Measurements from ENCODE around the gene OR51V1. TPM values are rescaled to one million over a fixed set of nuclear protein-coding genes. Genes with fewer than 3 reads are reported as not detected.

Gene OR51V1
- total RNA-seq, 1 donor from 2014 or later = not detected

DNA sequence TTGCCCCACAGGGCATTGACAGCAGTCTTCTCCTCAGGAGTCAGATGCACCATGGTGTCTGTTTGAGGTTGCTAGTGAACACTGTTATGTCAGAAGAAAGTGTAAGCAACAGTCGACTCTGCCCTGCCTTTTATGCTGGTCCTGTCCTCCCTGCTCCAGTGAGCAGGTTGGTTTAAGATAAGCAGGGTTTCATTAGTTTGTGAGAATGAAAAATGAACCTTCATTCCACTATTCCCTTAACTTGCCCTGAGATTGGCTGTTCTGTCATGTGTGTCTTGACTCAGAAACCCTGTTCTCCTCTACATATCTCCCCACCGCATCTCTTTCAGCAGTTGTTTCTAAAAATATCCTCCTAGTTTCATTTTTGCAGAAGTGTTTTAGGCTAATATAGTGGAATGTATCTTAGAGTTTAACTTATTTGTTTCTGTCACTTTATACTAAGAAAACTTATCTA is 33.9 kb upstream of the OR51V1 start, which contains the start of gene HBD:
TSS of gene HBD (minus strand) at position 103 of the 454 bp plus-strand sequence. CDS start at position 53, 50 bp downstream.
- Histone ChIP-seq H3F3A (ENCODE audit: low read depth) (no peaks in the 10 kb centered on the region), H3K4me2 (no peak within 1 kb of the TSS), H3K4me3 (no peak within 1 kb of the TSS), H3K79me2 (ENCODE audit: low read depth) (no peaks in the 10 kb centered on the region), H3K27ac (no peak within 1 kb of the TSS), H4K20me1 (ENCODE audit: low read depth) (no peaks in the 10 kb centered on the region), H3K36me3 (no peaks in the 10 kb centered on the region), H3K9ac (no peak within 1 kb of the TSS), H3K9me3 (ENCODE audit: low read depth) (no peaks in the 10 kb centered on the region), H2AFZ (replicated peaks) (no peak within 1 kb of the TSS), H3K27me3 (no peaks in the 10 kb centered on the region), H3K4me1 (no peaks in the 10 kb centered on the region)
- Mint-ChIP-seq H3K27me3 (ENCODE audit: insufficient read depth, low read depth) (peaks cover 2% of the 10 kb centered on the region), H3K9me3 (no peaks in the 10 kb centered on the region), H3K36me3 (no peaks in the 10 kb centered on the region), H3K4me1 (no peaks in the 10 kb centered on the region), H3K4me3 (no peak within 1 kb of the TSS), H3K27ac (no peak within 1 kb of the TSS)
- TF ChIP-seq EZH2 (IDR thresholded peaks at IDR 0.05) (no peak), EZH2phosphoT487 (IDR thresholded peaks at IDR 0.05) (no peak)
- TF ChIP-seq, protein P1, sequence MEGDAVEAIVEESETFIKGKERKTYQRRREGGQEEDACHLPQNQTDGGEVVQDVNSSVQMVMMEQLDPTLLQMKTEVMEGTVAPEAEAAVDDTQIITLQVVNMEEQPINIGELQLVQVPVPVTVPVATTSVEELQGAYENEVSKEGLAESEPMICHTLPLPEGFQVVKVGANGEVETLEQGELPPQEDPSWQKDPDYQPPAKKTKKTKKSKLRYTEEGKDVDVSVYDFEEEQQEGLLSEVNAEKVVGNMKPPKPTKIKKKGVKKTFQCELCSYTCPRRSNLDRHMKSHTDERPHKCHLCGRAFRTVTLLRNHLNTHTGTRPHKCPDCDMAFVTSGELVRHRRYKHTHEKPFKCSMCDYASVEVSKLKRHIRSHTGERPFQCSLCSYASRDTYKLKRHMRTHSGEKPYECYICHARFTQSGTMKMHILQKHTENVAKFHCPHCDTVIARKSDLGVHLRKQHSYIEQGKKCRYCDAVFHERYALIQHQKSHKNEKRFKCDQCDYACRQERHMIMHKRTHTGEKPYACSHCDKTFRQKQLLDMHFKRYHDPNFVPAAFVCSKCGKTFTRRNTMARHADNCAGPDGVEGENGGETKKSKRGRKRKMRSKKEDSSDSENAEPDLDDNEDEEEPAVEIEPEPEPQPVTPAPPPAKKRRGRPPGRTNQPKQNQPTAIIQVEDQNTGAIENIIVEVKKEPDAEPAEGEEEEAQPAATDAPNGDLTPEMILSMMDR (IDR thresholded peaks at IDR 0.05) = no peak
- no peak for DNase-seq (ENCODE audit: low spot score)

DNA sequence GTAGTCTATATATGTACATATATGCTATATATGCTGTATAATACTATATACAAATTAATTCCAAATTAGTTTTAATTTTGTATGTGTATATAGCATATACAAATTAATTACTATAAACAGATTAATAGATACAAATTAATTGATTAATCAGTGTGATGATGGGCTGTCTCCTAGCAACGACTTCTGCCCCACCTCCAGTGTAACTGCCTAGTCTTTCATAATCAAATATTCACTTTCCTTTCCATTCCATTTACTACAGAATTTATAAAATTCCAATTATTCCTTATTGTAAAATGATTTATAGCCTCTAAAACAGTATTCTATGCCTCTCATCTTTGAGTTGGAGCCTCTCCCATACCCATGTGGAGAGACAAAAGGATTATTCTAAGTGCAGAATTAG is 32.8 kb upstream of the OR51V1 start:
- Mint-ChIP-seq H3K36me3 (no peaks in the 10 kb centered on the region), H3K27me3 (ENCODE audit: insufficient read depth, low read depth) (peaks cover 2% of the 10 kb centered on the region), H3K4me3 (no peak overlapping the region), H3K4me1 (no peaks in the 10 kb centered on the region), H3K9me3 (no peaks in the 10 kb centered on the region), H3K27ac (no peak overlapping the region)
- no peaks in the 10 kb centered on the region for H3F3A ChIP-seq (ENCODE audit: low read depth)
- H3K9ac ChIP-seq = no peak overlapping the region
- H3K9me3 ChIP-seq (ENCODE audit: low read depth) = no peaks in the 10 kb centered on the region
- no peak overlapping the region for H3K4me2 ChIP-seq
- H3K4me3 ChIP-seq = no peak overlapping the region
- TF ChIP-seq EZH2phosphoT487 (IDR thresholded peaks at IDR 0.05) (no peak), EZH2 (IDR thresholded peaks at IDR 0.05) (no peak)
- TF ChIP-seq, protein P1 (IDR thresholded peaks at IDR 0.05) = no peak
- no peak for DNase-seq (ENCODE audit: low spot score)
- H3K79me2 ChIP-seq (ENCODE audit: low read depth) = no peaks in the 10 kb centered on the region
- no peak overlapping the region for H3K27ac ChIP-seq
- no peaks in the 10 kb centered on the region for H3K36me3 ChIP-seq
- no peaks in the 10 kb centered on the region for H3K4me1 ChIP-seq
- H4K20me1 ChIP-seq (ENCODE audit: low read depth) = no peaks in the 10 kb centered on the region
- no peak overlapping the region for H2AFZ ChIP-seq (replicated peaks)
- no peaks in the 10 kb centered on the region for H3K27me3 ChIP-seq

DNA sequence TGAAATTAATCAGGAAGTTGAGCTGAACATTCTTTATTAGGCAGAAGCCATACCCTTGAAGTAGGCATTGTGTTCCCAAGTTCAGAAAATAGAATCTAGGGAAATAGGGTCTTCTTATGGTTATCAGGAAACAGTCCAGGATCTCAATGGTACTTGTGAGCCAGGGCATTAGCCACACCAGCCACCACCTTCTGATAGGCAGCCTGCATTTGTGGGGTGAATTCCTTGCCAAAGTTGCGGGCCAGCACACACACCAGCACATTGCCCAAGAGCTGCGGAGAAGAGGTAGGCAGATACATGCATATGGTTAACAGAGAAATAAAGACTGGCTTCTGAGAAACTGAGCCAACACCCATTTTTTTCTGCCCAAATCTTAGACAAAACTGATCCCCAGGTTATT is 32.3 kb upstream of the OR51V1 start:
- no peaks in the 10 kb centered on the region for H3K27me3 ChIP-seq
- no peaks in the 10 kb centered on the region for H3K79me2 ChIP-seq (ENCODE audit: low read depth)
- no peak overlapping the region for H3K4me3 ChIP-seq
- DNase-seq (ENCODE audit: low spot score) = no peak
- TF ChIP-seq EZH2phosphoT487 (IDR thresholded peaks at IDR 0.05) (no peak), EZH2 (IDR thresholded peaks at IDR 0.05) (no peak)
- TF ChIP-seq, protein P1 (IDR thresholded peaks at IDR 0.05) = no peak
- no peaks in the 10 kb centered on the region for H3K36me3 ChIP-seq
- no peaks in the 10 kb centered on the region for H3K9me3 ChIP-seq (ENCODE audit: low read depth)
- Mint-ChIP-seq H3K36me3 (no peaks in the 10 kb centered on the region), H3K4me3 (no peak overlapping the region), H3K27ac (no peak overlapping the region), H3K9me3 (no peaks in the 10 kb centered on the region), H3K4me1 (no peaks in the 10 kb centered on the region), H3K27me3 (ENCODE audit: insufficient read depth, low read depth) (peaks cover 2% of the 10 kb centered on the region)
- H3K27ac ChIP-seq = no peak overlapping the region
- H3K9ac ChIP-seq = no peak overlapping the region
- no peaks in the 10 kb centered on the region for H3K4me1 ChIP-seq
- no peak overlapping the region for H3K4me2 ChIP-seq
- no peaks in the 10 kb centered on the region for H3F3A ChIP-seq (ENCODE audit: low read depth)
- no peak overlapping the region for H2AFZ ChIP-seq (replicated peaks)
- no peaks in the 10 kb centered on the region for H4K20me1 ChIP-seq (ENCODE audit: low read depth)
